Measurements from ENCODE around the gene YAP1. TPM values are rescaled to one million over a fixed set of nuclear protein-coding genes. Genes with fewer than 3 reads are reported as not detected.
A peak's percentile ranks its signal among the peaks of the same experiment; 100 is the strongest.

YAP1 gene
- total RNA-seq, 1 experiment from 2014 or later = 158 TPM

DNA sequence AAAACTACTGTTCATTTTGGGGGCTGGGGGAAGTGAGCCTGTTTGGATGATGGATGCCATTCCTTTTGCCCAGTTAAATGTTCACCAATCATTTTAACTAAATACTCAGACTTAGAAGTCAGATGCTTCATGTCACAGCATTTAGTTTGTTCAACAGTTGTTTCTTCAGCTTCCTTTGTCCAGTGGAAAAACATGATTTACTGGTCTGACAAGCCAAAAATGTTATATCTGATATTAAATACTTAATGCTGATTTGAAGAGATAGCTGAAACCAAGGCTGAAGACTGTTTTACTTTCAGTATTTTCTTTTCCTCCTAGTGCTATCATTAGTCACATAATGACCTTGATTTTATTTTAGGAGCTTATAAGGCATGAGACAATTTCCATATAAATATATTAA is 119.9 kb downstream of the YAP1 start:
- Mint-ChIP-seq H3K9me3 (ENCODE audit: unreplicated experiment) (no peaks in the 10 kb centered on the region), H3K4me1 (ENCODE audit: insufficient read depth, unreplicated experiment) (peaks cover 31% of the 10 kb centered on the region), H3K27me3 (ENCODE audit: insufficient read depth, unreplicated experiment) (no peaks in the 10 kb centered on the region), H3K27ac (ENCODE audit: low read depth, unreplicated experiment) (no peak overlapping the region), H3K36me3 (ENCODE audit: insufficient read depth, unreplicated experiment) (peaks cover 75% of the 10 kb centered on the region), H3K4me3 (ENCODE audit: unreplicated experiment) (no peak overlapping the region)
- BruUV-seq (replicated peaks) = no TSS peak
- TF ChIP-seq CTCF (IDR thresholded peaks at IDR 0.05; ENCODE audit: unreplicated experiment) = no peak
- intact Hi-C loops (cut with micrococcal nuclease) = no loop called here
- POLR2A ChIA-PET = interaction anchor here (1.1 to 3.5 kb wide), 7 partner anchors 8 to 73 kb away, joined by 3 to 17 read pairs (median 5); no protein-coding TSS in a partner anchor
- no peak for DNase-seq (ENCODE audit: unreplicated experiment)
- CTCF ChIA-PET = interaction anchor here (0.5 to 2.5 kb wide), 6 partner anchors 23 to 1918 kb away, joined by 3 to 13 read pairs (median 4); no protein-coding TSS in a partner anchor

DNA sequence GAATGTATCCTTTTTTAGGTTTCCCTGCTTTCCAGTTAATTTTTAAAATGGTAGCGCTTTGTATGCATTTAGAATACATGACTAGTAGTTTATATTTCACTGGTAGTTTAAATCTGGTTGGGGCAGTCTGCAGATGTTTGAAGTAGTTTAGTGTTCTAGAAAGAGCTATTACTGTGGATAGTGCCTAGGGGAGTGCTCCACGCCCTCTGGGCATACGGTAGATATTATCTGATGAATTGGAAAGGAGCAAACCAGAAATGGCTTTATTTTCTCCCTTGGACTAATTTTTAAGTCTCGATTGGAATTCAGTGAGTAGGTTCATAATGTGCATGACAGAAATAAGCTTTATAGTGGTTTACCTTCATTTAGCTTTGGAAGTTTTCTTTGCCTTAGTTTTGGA is 120.7 kb downstream of the YAP1 start:
- no peak overlapping the region for H3K27ac Mint-ChIP-seq (ENCODE audit: low read depth, unreplicated experiment)
- H3K4me1 Mint-ChIP-seq (ENCODE audit: insufficient read depth, unreplicated experiment) = peaks cover 24% of the 10 kb centered on the region
- no peak for DNase-seq (ENCODE audit: unreplicated experiment)
- H3K4me3 Mint-ChIP-seq (ENCODE audit: unreplicated experiment) = no peak overlapping the region
- ChIA-PET CTCF (interaction anchor here (0.5 to 2.5 kb wide), 3 partner anchors 11 to 314 kb away, joined by 3 to 13 read pairs (median 3); no protein-coding TSS in a partner anchor), POLR2A (interaction anchor here (0.7 to 3.5 kb wide), 6 partner anchors 7 to 74 kb away, joined by 3 to 17 read pairs (median 4); no protein-coding TSS in a partner anchor)
- no peaks in the 10 kb centered on the region for H3K9me3 Mint-ChIP-seq (ENCODE audit: unreplicated experiment)
- intact Hi-C loops (cut with micrococcal nuclease) = no loop called here
- H3K36me3 Mint-ChIP-seq (ENCODE audit: insufficient read depth, unreplicated experiment) = peaks cover 74% of the 10 kb centered on the region
- no peak for TF ChIP-seq CTCF (IDR thresholded peaks at IDR 0.05; ENCODE audit: unreplicated experiment)
- BruUV-seq (replicated peaks) = no TSS peak
- H3K27me3 Mint-ChIP-seq (ENCODE audit: insufficient read depth, unreplicated experiment) = no peaks in the 10 kb centered on the region

DNA sequence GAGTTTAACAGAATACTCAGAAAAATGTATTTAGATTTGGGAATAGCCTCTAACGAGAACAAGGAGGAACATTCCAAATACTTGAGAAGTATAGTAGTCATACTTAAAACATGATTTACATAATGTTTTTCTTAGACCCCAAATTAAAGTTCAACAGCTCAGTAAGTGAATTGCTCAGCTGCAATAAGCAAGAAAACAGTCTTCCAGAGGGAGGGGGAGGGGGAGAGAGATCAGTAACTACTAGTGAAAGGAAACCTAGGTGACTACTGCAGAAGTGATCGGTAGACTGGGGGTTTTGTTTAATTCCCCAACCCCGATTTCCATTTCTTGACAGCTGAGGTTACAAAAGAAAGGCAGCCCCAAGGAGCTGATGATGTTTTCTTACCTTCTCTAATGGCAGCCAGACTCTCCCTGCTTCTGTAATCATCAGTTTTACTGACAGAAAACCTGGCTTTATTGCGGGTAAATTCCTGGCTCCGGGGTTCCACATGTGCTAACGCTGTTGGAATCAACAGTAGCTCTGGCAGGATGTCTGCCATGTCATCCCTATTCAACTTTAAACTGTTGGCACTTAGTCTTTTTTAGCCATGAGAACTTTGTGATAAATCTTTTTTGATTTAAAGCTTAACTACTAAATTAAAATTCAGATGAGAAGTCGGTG is 124.7 kb downstream of the YAP1 start:
- TF ChIP-seq CTCF (IDR thresholded peaks at IDR 0.05; ENCODE audit: unreplicated experiment) = no peak
- Mint-ChIP-seq H3K4me3 (ENCODE audit: unreplicated experiment) (no peak overlapping the region), H3K27me3 (ENCODE audit: insufficient read depth, unreplicated experiment) (no peaks in the 10 kb centered on the region), H3K27ac (ENCODE audit: low read depth, unreplicated experiment) (no peak overlapping the region), H3K36me3 (ENCODE audit: insufficient read depth, unreplicated experiment) (peaks cover 67% of the 10 kb centered on the region), H3K4me1 (ENCODE audit: insufficient read depth, unreplicated experiment) (peaks cover 7% of the 10 kb centered on the region), H3K9me3 (ENCODE audit: unreplicated experiment) (no peaks in the 10 kb centered on the region)
- POLR2A ChIA-PET = interaction anchor here (0.5 to 4.2 kb wide), 5 partner anchors 9 to 400 kb away, joined by 3 to 21 read pairs (median 4); no protein-coding TSS in a partner anchor
- no peak for DNase-seq (ENCODE audit: unreplicated experiment)
- no TSS peak for BruUV-seq (replicated peaks)
- intact Hi-C loops (cut with micrococcal nuclease) = no loop called here
- CTCF ChIA-PET = interaction anchor here (0.8 to 2.5 kb wide), 5 partner anchors 9 to 375 kb away, joined by 3 to 17 read pairs (median 5); no protein-coding TSS in a partner anchor

DNA sequence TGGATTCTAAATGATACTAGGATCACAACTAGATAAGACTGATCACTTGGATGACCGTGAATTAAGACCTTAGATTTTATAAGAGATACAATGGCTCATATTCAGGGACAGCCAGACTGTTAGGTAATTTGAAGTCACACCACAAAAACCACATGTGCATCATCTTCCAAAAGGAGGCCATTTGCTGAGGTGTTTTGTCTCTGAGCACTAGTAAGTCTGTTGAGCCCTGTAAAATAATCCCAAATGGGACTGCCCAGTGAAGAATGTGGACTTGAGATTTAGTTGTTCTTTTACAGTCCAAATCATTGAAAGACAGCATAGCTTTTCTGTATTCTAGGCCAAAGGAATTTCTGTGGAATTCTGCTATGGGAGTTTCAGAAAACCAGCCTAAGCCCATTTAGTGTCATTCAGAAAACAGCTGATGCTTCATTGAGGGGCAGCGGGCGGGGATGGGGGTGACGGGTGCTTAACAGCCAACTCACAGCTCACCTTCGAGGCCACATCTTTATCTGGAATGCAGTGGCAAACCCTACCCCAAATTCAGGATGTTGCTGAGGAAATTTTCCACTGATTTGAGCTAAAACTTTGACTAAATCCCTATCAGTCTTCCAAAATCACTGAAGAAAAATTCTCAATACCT is 127.0 kb downstream of the YAP1 start:
- BruUV-seq (replicated peaks) = no TSS peak
- ChIA-PET POLR2A (interaction anchor here (0.7 to 4.2 kb wide), 4 partner anchors 9 to 31 kb away, joined by 3 to 21 read pairs (median 6); no protein-coding TSS in a partner anchor), CTCF (interaction anchor here (0.6 kb wide), 1 partner anchor 23 kb away, joined by 3 read pairs; no protein-coding TSS in a partner anchor)
- no peak for TF ChIP-seq CTCF (IDR thresholded peaks at IDR 0.05; ENCODE audit: unreplicated experiment)
- intact Hi-C loops (cut with micrococcal nuclease) = no loop called here
- peaks cover 53% of the 10 kb centered on the region for H3K36me3 Mint-ChIP-seq (ENCODE audit: insufficient read depth, unreplicated experiment)
- peak overlapping the region; percentile 39 for H3K27ac Mint-ChIP-seq (ENCODE audit: low read depth, unreplicated experiment)
- H3K27me3 Mint-ChIP-seq (ENCODE audit: insufficient read depth, unreplicated experiment) = no peaks in the 10 kb centered on the region
- H3K9me3 Mint-ChIP-seq (ENCODE audit: unreplicated experiment) = no peaks in the 10 kb centered on the region
- no peak overlapping the region for H3K4me3 Mint-ChIP-seq (ENCODE audit: unreplicated experiment)
- DNase-seq (ENCODE audit: unreplicated experiment) = no peak
- H3K4me1 Mint-ChIP-seq (ENCODE audit: insufficient read depth, unreplicated experiment) = peaks cover 12% of the 10 kb centered on the region

Data from MCF 10A (cell line).